Loucy (cell line): ENCODE data around the gene RAB7A.

Source experiments
- H2AFZ ChIP-seq: fragments of 200-600 bp; sonication (generic); 2 replicates; pipeline ENCODE4 v1.6.0; 2016; ENCODE audit warnings: antibody characterized with exemption, mild to moderate bottlenecking, low read length, moderate library complexity
- H3F3A ChIP-seq: fragments of 200-600 bp; 2 replicates; pipeline ENCODE4 v1.6.0; 2016; ENCODE audit warnings: antibody characterized with exemption, low read depth, mild to moderate bottlenecking
- H3K27me3 ChIP-seq: fragments of 200-600 bp; sonication (generic); 2 replicates; pipeline ENCODE4 v1.6.1; 2014; ENCODE audit warnings: low read length, mild to moderate bottlenecking; ENCODE audit not compliant: insufficient read depth, poor library complexity, severe bottlenecking
- H3K36me3 ChIP-seq: fragments of 200-600 bp; sonication (generic); 2 replicates; pipeline ENCODE4 v1.6.1; 2016; ENCODE audit warnings: low read length; ENCODE audit not compliant: insufficient read depth
- H3K4me1 ChIP-seq: fragments of 200-600 bp; sonication (generic); 2 replicates; pipeline ENCODE4 v1.5.1; 2014; ENCODE audit warnings: low read length, mild to moderate bottlenecking; ENCODE audit not compliant: insufficient read depth, poor library complexity, severe bottlenecking
- H3K4me2 ChIP-seq: fragments of 200-600 bp; sonication (generic); 2 replicates; pipeline ENCODE4 v1.6.0; 2014; ENCODE audit warnings: antibody characterized with exemption, low read length, low read depth, mild to moderate bottlenecking; ENCODE audit not compliant: poor library complexity, severe bottlenecking
- H3K4me3 ChIP-seq: fragments of 200-600 bp; sonication (generic); 2 replicates; pipeline ENCODE4 v1.5.1; 2014; ENCODE audit warnings: low read length, mild to moderate bottlenecking, mixed read lengths; ENCODE audit not compliant: poor library complexity, severe bottlenecking
- H3K79me2 ChIP-seq: fragments of 200-600 bp; sonication (generic); 2 replicates; pipeline ENCODE4 v1.6.1; 2014; ENCODE audit warnings: low read length; ENCODE audit not compliant: insufficient read depth
- H3K9ac ChIP-seq: fragments of 200-600 bp; sonication (generic); 2 replicates; pipeline ENCODE4 v1.6.0; 2014; ENCODE audit warnings: mild to moderate bottlenecking, low read depth, low read length, moderate library complexity; ENCODE audit not compliant: poor library complexity, severe bottlenecking
- H3K9me2 ChIP-seq: fragments of 200-600 bp; sonication (generic); replicated peaks from 2 replicates; pipeline ENCODE4 v1.6.1; 2016; ENCODE audit warnings: low read depth, low read length, mixed read lengths
- H3K9me3 ChIP-seq: fragments of 200-600 bp; sonication (generic); 2 replicates; pipeline ENCODE4 v1.6.1; 2014; ENCODE audit warnings: mild to moderate bottlenecking, antibody characterized with exemption, low read length, low read depth; ENCODE audit not compliant: insufficient read depth
- H4K20me1 ChIP-seq: fragments of 200-600 bp; sonication (generic); 2 replicates; pipeline ENCODE4 v1.6.0; 2014; ENCODE audit warnings: antibody characterized with exemption, low read length, mild to moderate bottlenecking; ENCODE audit not compliant: insufficient read depth, poor library complexity, severe bottlenecking
- CTCF ChIP-seq: fragments of 200-600 bp; sonication (generic); conservative IDR thresholded peaks from 2 replicates; pipeline ENCODE4 v1.5.1; 2014; ENCODE audit warnings: mild to moderate bottlenecking, antibody characterized with exemption, low read length
- EZH2phosphoT487 ChIP-seq: fragments of 200-600 bp; IDR thresholded peaks from 2 replicates; pipeline ENCODE4 v1.6.1; 2018; ENCODE audit warnings: antibody characterized with exemption, mild to moderate bottlenecking, moderate library complexity, borderline replicate concordance

RAB7A gene

GRCh38 chr3:128686465-128686864 is 39.5 kb upstream of the RAB7A start:
- H3K79me2 ChIP-seq: peaks cover 8% of the 10 kb centered on the region
- H3K27me3 ChIP-seq: no peaks in the 10 kb centered on the region
- no peaks in the 10 kb centered on the region for H3K9me3 ChIP-seq
- TF ChIP-seq EZH2phosphoT487: no peak
- no peak overlapping the region for H3K9ac ChIP-seq
- no peak overlapping the region for H3K4me2 ChIP-seq
- no peaks in the 10 kb centered on the region for H4K20me1 ChIP-seq
- H3K4me1 ChIP-seq: peaks cover 32% of the 10 kb centered on the region
- no peaks in the 10 kb centered on the region for H3K9me2 ChIP-seq
- no peak overlapping the region for H3K4me3 ChIP-seq
- H3K36me3 ChIP-seq: no peaks in the 10 kb centered on the region
- peaks cover 16% of the 10 kb centered on the region for H3F3A ChIP-seq
- H2AFZ ChIP-seq: no peak overlapping the region

- Histone ChIP-seq H3K4me2 (no peak overlapping the region), H2AFZ (no peak overlapping the region), H3K4me3 (no peak overlapping the region), H3K9ac (no peak overlapping the region), H3K27me3 (no peaks in the 10 kb centered on the region), H3K9me3 (no peaks in the 10 kb centered on the region), H3F3A (peaks cover 12% of the 10 kb centered on the region), H3K4me1 (peaks cover 24% of the 10 kb centered on the region), H3K9me2 (no peaks in the 10 kb centered on the region), H4K20me1 (no peaks in the 10 kb centered on the region), H3K79me2 (no peaks in the 10 kb centered on the region), H3K36me3 (no peaks in the 10 kb centered on the region)
- TF ChIP-seq EZH2phosphoT487 (no peak), CTCF (no peak)
Observed at GRCh38 chr3:128689060-128689459, 36.9 kb upstream of the RAB7A start.

- Histone ChIP-seq H3K79me2 (no peaks in the 10 kb centered on the region), H3K27me3 (no peaks in the 10 kb centered on the region), H3F3A (no peaks in the 10 kb centered on the region), H3K9ac (no peak overlapping the region), H3K36me3 (no peaks in the 10 kb centered on the region), H3K4me2 (no peak overlapping the region), H4K20me1 (no peaks in the 10 kb centered on the region), H2AFZ (0 out of 2 replicates have a peak overlapping the region, but pooled peaks have one; percentile 28), H3K9me3 (no peaks in the 10 kb centered on the region), H3K9me2 (no peaks in the 10 kb centered on the region), H3K4me3 (no peak overlapping the region), H3K4me1 (peaks cover 11% of the 10 kb centered on the region)
- no peak for TF ChIP-seq EZH2phosphoT487
Observed at GRCh38 chr3:128693696-128694095, 32.3 kb upstream of the RAB7A start.

GRCh38 chr3:128697341-128697740 is 28.6 kb upstream of the RAB7A start:
- Histone ChIP-seq H4K20me1 (no peaks in the 10 kb centered on the region), H3K4me2 (no peak overlapping the region), H3K9me2 (no peaks in the 10 kb centered on the region), H3K9ac (no peak overlapping the region), H3K9me3 (no peaks in the 10 kb centered on the region), H3K4me1 (peaks cover 10% of the 10 kb centered on the region), H2AFZ (no peak overlapping the region), H3K4me3 (no peak overlapping the region), H3K36me3 (no peaks in the 10 kb centered on the region), H3F3A (no peaks in the 10 kb centered on the region), H3K27me3 (no peaks in the 10 kb centered on the region), H3K79me2 (no peaks in the 10 kb centered on the region)
- TF ChIP-seq CTCF (no peak), EZH2phosphoT487 (no peak)
